CD4-positive, CD25-positive, alpha-beta regulatory T cell (primary cell): ENCODE data around the gene RALBP1. TPM values are rescaled to one million over a fixed set of nuclear protein-coding genes. Genes with fewer than 3 reads are reported as not detected.

ENCODE experiments used
- ATAC-seq, 2 donors: fragments of 150-1000 bp; cut with Tn5 transposase; one replicate each; pipeline ENCODE4 v1.10.0; 2021; ENCODE audit warnings: low read depth in 2 of 2, moderate number of reproducible peaks in 2 of 2, moderate library complexity in 1 of 2
- DNase-seq, 3 donors: peaks; one replicate each; pipeline versions ENCODE4 v3.0.0 to v3.0.0-alpha.2; 2012 to 2022; ENCODE audit warnings: mixed read lengths in 1 of 3
- H3K27ac ChIP-seq: one replicate; pipeline ENCODE4 v1.7.0; 2013; ENCODE audit warnings: mild to moderate bottlenecking, low read length; ENCODE audit not compliant: insufficient read depth, poor library complexity, severe bottlenecking
- H3K27me3 ChIP-seq: one replicate; pipeline ENCODE4 v1.7.0; 2013; ENCODE audit warnings: low read length; ENCODE audit not compliant: control insufficient read depth, insufficient read depth
- H3K36me3 ChIP-seq: one replicate; pipeline ENCODE4 v1.7.0; 2013; ENCODE audit warnings: mild to moderate bottlenecking, low read length, moderate library complexity; ENCODE audit not compliant: control insufficient read depth, insufficient read depth
- H3K4me1 ChIP-seq: 2 replicates; pipeline ENCODE4 v1.7.0; 2013; ENCODE audit warnings: mild to moderate bottlenecking, low read length; ENCODE audit not compliant: insufficient read depth, control insufficient read depth, poor library complexity, severe bottlenecking
- H3K4me3 ChIP-seq: one replicate; pipeline ENCODE4 v1.7.0; 2013; ENCODE audit warnings: low read depth, mild to moderate bottlenecking, low read length, moderate library complexity
- H3K9me3 ChIP-seq, 2 experiments: 1 replicate in 1 of 2; 2 replicates in 1 of 2; pipeline ENCODE4 v1.7.0; 2013; ENCODE audit warnings: low read length in 2 of 2, mild to moderate bottlenecking in 1 of 2, moderate library complexity in 1 of 2; ENCODE audit not compliant: control insufficient read depth in 2 of 2
- H3K27ac Mint-ChIP-seq, 3 donors: one replicate each; pipeline ENCODE4 v1.8.0; 2020 to 2022; ENCODE audit warnings: mild to moderate bottlenecking in 3 of 3, mixed read lengths in 3 of 3, moderate library complexity in 2 of 3
- H3K27me3 Mint-ChIP-seq: one replicate; pipeline ENCODE4 v1.8.0; 2022; ENCODE audit warnings: mild to moderate bottlenecking, mixed read lengths
- H3K36me3 Mint-ChIP-seq: one replicate; pipeline ENCODE4 v1.8.0; 2020; ENCODE audit warnings: mixed read lengths
- H3K4me1 Mint-ChIP-seq, 4 donors: one replicate each; pipeline ENCODE4 v1.8.0; 2020 to 2022; ENCODE audit warnings: mixed read lengths in 4 of 4, mild to moderate bottlenecking in 1 of 4
- H3K4me3 Mint-ChIP-seq, 4 donors: one replicate each; pipeline ENCODE4 v1.8.0; 2020 to 2022; ENCODE audit warnings: mild to moderate bottlenecking in 4 of 4, mixed read lengths in 4 of 4, moderate library complexity in 3 of 4
- H3K9me3 Mint-ChIP-seq, 7 donors: one replicate each; pipeline ENCODE4 v1.8.0; 2020 to 2022; ENCODE audit warnings: mixed read lengths in 7 of 7, mild to moderate bottlenecking in 3 of 7, moderate library complexity in 2 of 7
- polyA plus RNA-seq, 4 donors: library from polyadenylated mRNA; unstranded; fragments of 300-500 nt; fragmentation: Illumina TruSeq; gene quantifications; one replicate each; pipeline ENCODE4 v1.2.3, GENCODE V29; 2021
- total RNA-seq: library from RNA; stranded (reverse); gene quantifications from one replicate; pipeline ENCODE4 v1.2.3, GENCODE V29; 2022

Gene RALBP1
- total and polyA plus RNA-seq, 5 donors from 2014 or later = 27.0 to 42.3 (median 38.4) TPM

DNA sequence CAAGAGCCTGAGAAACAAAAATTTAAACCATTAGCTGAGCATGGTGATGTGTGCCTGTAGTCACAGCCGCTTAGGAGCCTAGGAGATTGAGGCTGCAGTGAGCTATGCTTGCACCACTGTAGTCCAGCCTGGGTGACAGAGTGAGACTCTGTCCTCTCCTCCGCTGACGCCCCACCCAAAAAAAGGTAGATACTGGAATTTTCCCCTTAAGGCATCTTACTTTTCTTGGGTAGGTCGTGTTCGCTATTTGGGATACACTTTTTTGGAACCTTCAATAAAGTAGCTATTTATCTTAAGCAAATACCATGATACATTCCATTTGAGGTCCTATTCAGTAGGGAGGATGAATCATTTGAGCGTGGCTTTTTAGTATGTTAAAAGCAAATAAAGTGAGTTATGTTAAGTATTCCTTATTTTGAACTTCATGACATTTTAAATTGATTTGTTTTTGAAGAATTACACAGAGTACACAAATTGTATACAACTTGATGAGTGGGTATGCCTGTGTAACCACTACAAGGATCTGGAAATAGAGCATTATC, 38.7 kb downstream of the RALBP1 start:
- H3K4me1 ChIP-seq = no peaks in the 10 kb centered on the region
- DNase-seq (no peak), ATAC-seq (no peak)
- H3K27me3 ChIP-seq = no peaks in the 10 kb centered on the region
- Mint-ChIP-seq H3K4me3 (no peak overlapping the region), H3K27me3 (no peaks in the 10 kb centered on the region), H3K9me3 (no peaks in the 10 kb centered on the region), H3K4me1 (peaks cover 14 to 17% (median 14%) of the 10 kb centered on the region in 4 donors), H3K36me3 (peaks cover 7% of the 10 kb centered on the region), H3K27ac (no peak overlapping the region)
- no peak overlapping the region for H3K27ac ChIP-seq
- peaks cover 21% of the 10 kb centered on the region for H3K36me3 ChIP-seq
- no peaks in the 10 kb centered on the region for H3K9me3 ChIP-seq
- no peak overlapping the region for H3K4me3 ChIP-seq

DNA sequence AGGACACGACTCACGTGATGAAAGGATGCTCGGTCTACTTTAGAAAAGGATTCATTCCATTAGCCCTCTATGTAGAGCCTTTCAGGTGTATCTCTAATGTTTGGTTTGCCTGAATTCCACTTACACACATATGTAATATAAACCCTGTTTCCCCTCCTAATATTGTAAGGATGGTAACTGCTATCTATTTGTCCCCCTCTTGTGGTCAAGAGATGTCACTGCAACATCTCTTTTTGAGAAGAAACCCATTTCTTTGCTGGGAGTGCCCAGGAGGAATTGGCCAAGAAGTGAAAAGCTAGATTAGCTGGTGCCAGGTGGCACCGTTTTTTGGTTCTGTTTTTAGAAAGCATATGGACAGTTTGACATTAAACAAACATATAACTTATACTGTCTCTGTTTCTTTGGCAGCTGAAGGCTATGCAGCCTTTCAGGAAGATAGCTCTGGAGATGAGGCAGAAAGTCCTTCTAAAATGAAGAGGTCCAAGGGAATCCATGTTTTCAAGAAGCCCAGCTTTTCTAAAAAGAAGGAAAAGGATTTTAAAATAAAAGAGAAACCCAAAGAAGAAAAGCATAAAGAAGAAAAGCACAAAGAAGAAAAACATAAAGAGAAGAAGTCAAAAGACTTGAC, 41.2 kb downstream of the RALBP1 start:
- Mint-ChIP-seq H3K36me3 (peaks cover 7% of the 10 kb centered on the region), H3K4me1 (peaks cover 5 to 14% (median 12%) of the 10 kb centered on the region in 4 donors), H3K27ac (peak overlapping the region in 1 of 3 donors; percentile 54), H3K9me3 (no peaks in the 10 kb centered on the region), H3K4me3 (no peak overlapping the region), H3K27me3 (no peaks in the 10 kb centered on the region)
- no peaks in the 10 kb centered on the region for H3K9me3 ChIP-seq
- peaks cover 21% of the 10 kb centered on the region for H3K36me3 ChIP-seq
- ATAC-seq (peak; percentile 37 to 59), DNase-seq (peak in 2 of 3 donors; percentile 52 to 55)
- H3K4me3 ChIP-seq = no peak overlapping the region
- H3K27me3 ChIP-seq = no peaks in the 10 kb centered on the region
- no peak overlapping the region for H3K27ac ChIP-seq
- H3K4me1 ChIP-seq = no peaks in the 10 kb centered on the region

DNA sequence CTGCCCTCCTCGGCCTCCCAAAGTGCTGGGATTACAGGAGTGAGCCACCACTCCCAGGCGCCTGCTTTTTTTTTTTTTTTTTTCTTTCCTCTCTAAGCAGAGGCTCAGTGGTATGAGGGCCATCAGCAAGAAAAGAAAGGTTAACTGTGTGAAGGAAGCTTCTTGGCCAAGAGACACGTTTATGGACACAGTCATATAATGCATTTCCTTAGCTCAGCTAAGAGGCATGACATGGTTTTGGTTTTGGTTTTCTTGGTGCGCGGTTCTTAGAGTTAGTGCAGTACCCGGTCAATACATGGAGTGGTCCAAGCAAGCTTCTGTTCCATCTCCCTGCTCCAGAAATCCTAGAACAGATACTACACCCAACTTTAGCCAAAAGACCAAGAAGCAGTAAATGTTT, 42.6 kb downstream of the RALBP1 start:
- Histone ChIP-seq H3K27ac (no peak overlapping the region), H3K27me3 (no peaks in the 10 kb centered on the region), H3K4me3 (no peak overlapping the region), H3K4me1 (no peaks in the 10 kb centered on the region), H3K9me3 (no peaks in the 10 kb centered on the region), H3K36me3 (peaks cover 25% of the 10 kb centered on the region)
- peak in 1 of 3 donors; percentile 8 for DNase-seq
- H3K4me1 Mint-ChIP-seq = peaks cover 5 to 21% (median 17%) of the 10 kb centered on the region in 4 donors
- no peak for ATAC-seq
- H3K27ac Mint-ChIP-seq = no peak overlapping the region
- H3K27me3 Mint-ChIP-seq = no peaks in the 10 kb centered on the region
- H3K9me3 Mint-ChIP-seq = no peaks in the 10 kb centered on the region
- no peak overlapping the region for H3K4me3 Mint-ChIP-seq
- peaks cover 18% of the 10 kb centered on the region for H3K36me3 Mint-ChIP-seq

DNA sequence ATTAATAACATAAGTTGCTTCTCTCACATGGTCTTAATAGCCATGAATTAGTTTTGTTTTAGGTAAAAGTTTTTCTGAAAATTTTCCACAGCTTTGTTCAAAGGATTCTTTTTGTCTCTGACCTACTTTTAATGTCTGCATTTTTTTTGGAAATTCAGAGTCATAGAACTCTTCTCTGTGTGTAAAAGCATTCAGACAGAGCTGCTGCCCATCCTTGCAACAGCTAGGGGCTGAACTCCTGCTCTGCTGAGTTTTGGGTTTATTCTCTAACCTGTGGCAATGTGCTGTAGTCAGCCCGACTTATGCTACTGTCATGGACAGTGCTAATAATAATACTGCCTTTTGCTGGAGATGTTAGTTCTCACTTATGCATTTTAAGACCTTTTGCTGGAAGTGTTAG, 44.1 kb downstream of the RALBP1 start:
- Mint-ChIP-seq H3K4me3 (no peak overlapping the region), H3K27ac (no peak overlapping the region), H3K27me3 (no peaks in the 10 kb centered on the region), H3K36me3 (peaks cover 23% of the 10 kb centered on the region), H3K9me3 (peaks cover 0 to 1% (median 0%) of the 10 kb centered on the region in 7 donors), H3K4me1 (peaks cover 5 to 21% (median 16%) of the 10 kb centered on the region in 4 donors)
- Histone ChIP-seq H3K4me1 (no peaks in the 10 kb centered on the region), H3K4me3 (no peak overlapping the region), H3K27ac (no peak overlapping the region), H3K9me3 (no peaks in the 10 kb centered on the region), H3K27me3 (no peaks in the 10 kb centered on the region), H3K36me3 (peaks cover 28% of the 10 kb centered on the region)
- no peak for DNase-seq
- no peak for ATAC-seq

DNA sequence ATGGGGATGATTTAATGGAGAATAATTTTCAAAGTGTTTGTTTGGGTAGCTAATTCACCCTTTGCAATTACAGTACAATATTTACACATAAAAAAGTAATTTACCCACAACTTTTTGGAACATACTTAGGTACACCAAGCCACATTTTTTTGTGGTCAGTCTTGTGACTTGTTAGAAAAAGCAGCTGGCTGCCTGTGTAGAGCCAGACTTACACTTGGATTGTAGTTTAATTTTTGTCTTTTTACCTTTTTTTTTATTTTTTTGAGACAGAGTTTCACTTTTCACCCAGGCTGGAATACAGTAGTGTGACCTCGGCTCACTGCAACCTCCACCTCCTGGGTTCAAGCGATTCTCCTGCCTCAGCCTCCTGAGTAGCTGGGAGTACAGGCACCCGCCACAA, 45.4 kb downstream of the RALBP1 start:
- Mint-ChIP-seq H3K9me3 (peaks cover 0 to 1% (median 0%) of the 10 kb centered on the region in 7 donors), H3K36me3 (peaks cover 32% of the 10 kb centered on the region), H3K27ac (no peak overlapping the region), H3K27me3 (no peaks in the 10 kb centered on the region), H3K4me1 (peaks cover 5 to 21% (median 14%) of the 10 kb centered on the region in 4 donors), H3K4me3 (no peak overlapping the region)
- H3K4me1 ChIP-seq = no peaks in the 10 kb centered on the region
- peaks cover 35% of the 10 kb centered on the region for H3K36me3 ChIP-seq
- H3K4me3 ChIP-seq = no peak overlapping the region
- ATAC-seq (no peak), DNase-seq (no peak)
- H3K27ac ChIP-seq = no peak overlapping the region
- H3K9me3 ChIP-seq = no peaks in the 10 kb centered on the region
- no peaks in the 10 kb centered on the region for H3K27me3 ChIP-seq

DNA sequence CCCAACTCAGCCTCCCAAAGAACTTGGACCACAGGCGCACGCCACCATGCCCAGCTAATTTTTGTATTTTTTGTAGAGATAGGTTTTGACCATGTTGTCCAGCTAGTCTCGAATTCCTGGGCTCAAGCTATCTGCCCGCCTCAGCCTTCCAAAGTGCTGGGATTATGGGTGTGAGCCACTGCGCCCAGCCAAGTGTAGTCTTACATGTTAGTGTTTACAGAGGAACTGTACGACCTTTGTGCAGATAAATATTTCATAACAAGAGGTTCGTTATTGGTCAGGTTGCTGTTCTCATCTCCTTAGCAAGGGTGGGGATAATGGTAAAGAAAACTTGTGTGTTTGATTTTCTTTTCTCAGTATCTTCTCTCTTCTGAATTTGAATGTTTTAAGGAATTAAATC, 46.5 kb downstream of the RALBP1 start:
- peaks cover under 1 to 17% (median 8%) of the 10 kb centered on the region in 4 donors for H3K4me1 Mint-ChIP-seq
- Histone ChIP-seq H3K27ac (no peak overlapping the region), H3K36me3 (peaks cover 39% of the 10 kb centered on the region), H3K4me1 (no peaks in the 10 kb centered on the region), H3K27me3 (no peaks in the 10 kb centered on the region), H3K4me3 (no peak overlapping the region), H3K9me3 (no peaks in the 10 kb centered on the region)
- no peaks in the 10 kb centered on the region for H3K27me3 Mint-ChIP-seq
- DNase-seq (no peak), ATAC-seq (no peak)
- H3K9me3 Mint-ChIP-seq = peaks cover 0 to 1% (median 0%) of the 10 kb centered on the region in 7 donors
- no peak overlapping the region for H3K4me3 Mint-ChIP-seq
- peaks cover 34% of the 10 kb centered on the region for H3K36me3 Mint-ChIP-seq
- peak overlapping the region in 1 of 3 donors; percentile 71 for H3K27ac Mint-ChIP-seq

DNA sequence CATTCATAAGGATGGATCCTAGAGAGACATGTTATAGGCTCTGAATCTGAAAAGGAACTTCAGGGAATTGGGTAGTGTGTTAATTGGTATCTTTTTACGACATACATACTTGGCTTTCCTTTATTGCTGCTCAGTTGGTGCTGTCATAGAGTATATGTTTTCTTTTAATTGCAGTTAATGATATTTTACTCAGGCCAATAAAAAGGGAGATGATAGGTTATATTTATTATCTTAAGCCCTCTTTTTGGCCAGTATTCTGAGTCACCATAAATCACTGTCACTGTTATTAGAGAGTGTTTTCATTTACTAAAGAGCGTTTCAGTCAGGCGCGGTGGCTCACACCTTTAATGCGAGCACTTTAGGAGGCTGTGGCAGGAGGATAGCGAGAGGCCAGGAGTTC, 47.6 kb downstream of the RALBP1 start:
- Mint-ChIP-seq H3K9me3 (peaks cover 0 to 1% (median 0%) of the 10 kb centered on the region in 7 donors), H3K27ac (peak overlapping the region in 2 of 3 donors; percentile 31 to 71), H3K36me3 (peaks cover 44% of the 10 kb centered on the region), H3K27me3 (no peaks in the 10 kb centered on the region), H3K4me3 (no peak overlapping the region), H3K4me1 (peaks cover 0 to 22% (median 7%) of the 10 kb centered on the region in 4 donors)
- ATAC-seq (no peak), DNase-seq (no peak)
- Histone ChIP-seq H3K4me3 (no peak overlapping the region), H3K4me1 (no peaks in the 10 kb centered on the region), H3K36me3 (peaks cover 44% of the 10 kb centered on the region), H3K27ac (no peak overlapping the region), H3K27me3 (no peaks in the 10 kb centered on the region), H3K9me3 (no peaks in the 10 kb centered on the region)

DNA sequence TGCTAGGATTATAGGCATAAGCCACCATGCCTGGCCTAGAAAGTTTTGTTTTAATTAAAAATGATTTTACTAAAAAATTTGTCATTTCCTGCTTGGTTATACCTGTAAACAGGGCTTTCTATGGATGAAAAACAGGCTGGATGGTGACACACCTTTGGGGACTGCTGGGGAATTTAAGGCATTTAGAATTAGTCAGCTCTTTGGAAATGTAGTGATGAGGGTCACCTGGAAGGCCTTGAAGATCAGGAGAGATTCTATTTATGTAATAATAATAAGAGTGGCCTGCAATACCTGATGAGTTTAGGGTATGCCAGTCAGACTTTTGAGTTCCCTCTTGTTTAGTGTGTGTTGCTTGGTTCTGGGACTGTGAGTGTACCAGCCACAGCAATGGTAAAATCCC, 51.1 kb downstream of the RALBP1 start:
- Mint-ChIP-seq H3K4me1 (peaks cover 0 to 26% (median 6%) of the 10 kb centered on the region in 4 donors), H3K27ac (peak overlapping the region in 1 of 3 donors; percentile 31), H3K36me3 (peaks cover 67% of the 10 kb centered on the region), H3K27me3 (no peaks in the 10 kb centered on the region), H3K9me3 (peaks cover 0 to 1% (median 0%) of the 10 kb centered on the region in 7 donors), H3K4me3 (no peak overlapping the region)
- Histone ChIP-seq H3K4me1 (no peaks in the 10 kb centered on the region), H3K4me3 (no peak overlapping the region), H3K36me3 (peaks cover 51% of the 10 kb centered on the region), H3K27ac (no peak overlapping the region), H3K27me3 (no peaks in the 10 kb centered on the region), H3K9me3 (no peaks in the 10 kb centered on the region)
- DNase-seq (no peak), ATAC-seq (no peak)
